Measurements from ENCODE around the gene ICA1L.

The ICA1L gene

DNA sequence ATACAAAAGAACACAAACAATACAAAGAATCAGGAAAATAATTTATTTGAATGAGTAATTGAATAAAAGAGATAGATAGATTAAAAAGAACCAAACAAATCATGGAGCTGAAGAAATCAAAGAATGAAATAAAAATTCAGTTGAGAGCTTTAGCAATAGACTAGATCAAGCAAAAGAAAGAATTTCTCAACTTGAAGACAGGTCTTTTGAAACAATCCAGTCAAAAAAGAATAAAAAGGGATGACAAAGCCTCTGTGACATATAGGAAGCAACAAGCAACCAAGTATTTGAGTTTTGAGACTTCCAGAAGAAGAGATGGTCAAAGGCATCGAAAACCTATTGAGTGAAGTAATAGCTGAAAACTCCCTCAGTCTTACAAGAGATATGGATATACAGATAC lies 128.0 kb downstream of the ICA1L start:
- Histone ChIP-seq H3K79me2 (ENCODE audit: insufficient read depth, low read length) (no peaks in the 10 kb centered on the region), H3F3A (ENCODE audit: insufficient read depth, low read length) (no peaks in the 10 kb centered on the region), H3K36me3 (ENCODE audit: insufficient read depth, low read length) (peaks cover 22% of the 10 kb centered on the region), H3K4me3 (ENCODE audit: low read depth, low read length, poor library complexity, severe bottlenecking) (no peak overlapping the region), H3K4me1 (ENCODE audit: insufficient read depth, low read length, severe bottlenecking) (no peaks in the 10 kb centered on the region), H3K27me3 (ENCODE audit: insufficient read depth, low read length) (no peaks in the 10 kb centered on the region), H4K20me1 (ENCODE audit: insufficient read depth, low read length) (no peaks in the 10 kb centered on the region), H3K9me3 (ENCODE audit: low read length) (peaks cover 16% of the 10 kb centered on the region), H3K27ac (ENCODE audit: low read depth, low read length, poor library complexity, severe bottlenecking) (no peak overlapping the region), H2AFZ (ENCODE audit: low read length) (no peak overlapping the region), H3K9me2 (ENCODE audit: low read depth, low read length) (no peaks in the 10 kb centered on the region), H3K4me2 (ENCODE audit: low read length) (no peak overlapping the region), H3K9ac (ENCODE audit: low read length) (no peak overlapping the region)
- TF ChIP-seq, protein P1, sequence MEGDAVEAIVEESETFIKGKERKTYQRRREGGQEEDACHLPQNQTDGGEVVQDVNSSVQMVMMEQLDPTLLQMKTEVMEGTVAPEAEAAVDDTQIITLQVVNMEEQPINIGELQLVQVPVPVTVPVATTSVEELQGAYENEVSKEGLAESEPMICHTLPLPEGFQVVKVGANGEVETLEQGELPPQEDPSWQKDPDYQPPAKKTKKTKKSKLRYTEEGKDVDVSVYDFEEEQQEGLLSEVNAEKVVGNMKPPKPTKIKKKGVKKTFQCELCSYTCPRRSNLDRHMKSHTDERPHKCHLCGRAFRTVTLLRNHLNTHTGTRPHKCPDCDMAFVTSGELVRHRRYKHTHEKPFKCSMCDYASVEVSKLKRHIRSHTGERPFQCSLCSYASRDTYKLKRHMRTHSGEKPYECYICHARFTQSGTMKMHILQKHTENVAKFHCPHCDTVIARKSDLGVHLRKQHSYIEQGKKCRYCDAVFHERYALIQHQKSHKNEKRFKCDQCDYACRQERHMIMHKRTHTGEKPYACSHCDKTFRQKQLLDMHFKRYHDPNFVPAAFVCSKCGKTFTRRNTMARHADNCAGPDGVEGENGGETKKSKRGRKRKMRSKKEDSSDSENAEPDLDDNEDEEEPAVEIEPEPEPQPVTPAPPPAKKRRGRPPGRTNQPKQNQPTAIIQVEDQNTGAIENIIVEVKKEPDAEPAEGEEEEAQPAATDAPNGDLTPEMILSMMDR (IDR thresholded peaks at IDR 0.05; ENCODE audit: low read length) = no peak
- no peak for TF ChIP-seq EZH2 (IDR thresholded peaks at IDR 0.05; ENCODE audit: borderline replicate concordance, low read length)

DNA sequence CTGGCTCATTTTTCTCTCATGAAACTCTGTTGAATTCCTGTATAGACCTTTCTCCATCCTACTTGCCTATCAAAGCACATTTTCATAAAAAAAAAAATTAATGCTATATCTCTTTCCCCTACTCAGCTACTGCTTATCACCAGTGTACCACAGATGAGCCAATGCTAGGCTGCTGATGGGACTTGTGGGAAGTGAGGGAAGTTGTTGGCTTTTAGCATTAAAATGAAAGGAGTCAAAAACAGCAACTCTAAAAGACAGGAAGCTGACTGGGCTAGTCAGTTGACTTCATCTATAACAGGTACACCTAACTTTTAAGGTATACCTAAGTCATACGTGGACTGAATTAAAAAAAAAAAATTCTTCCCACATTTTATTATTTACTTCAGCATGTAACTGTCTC lies 134.7 kb downstream of the ICA1L start:
- Histone ChIP-seq H3K27me3 (ENCODE audit: insufficient read depth, low read length) (no peaks in the 10 kb centered on the region), H3K4me3 (ENCODE audit: low read depth, low read length, poor library complexity, severe bottlenecking) (no peak overlapping the region), H3K4me1 (ENCODE audit: insufficient read depth, low read length, severe bottlenecking) (no peaks in the 10 kb centered on the region), H3K9me3 (ENCODE audit: low read length) (no peaks in the 10 kb centered on the region), H3K9me2 (ENCODE audit: low read depth, low read length) (no peaks in the 10 kb centered on the region), H3F3A (ENCODE audit: insufficient read depth, low read length) (peaks cover 5% of the 10 kb centered on the region; the same call in 1 of the 2 replicates), H3K9ac (ENCODE audit: low read length) (no peak overlapping the region), H3K4me2 (ENCODE audit: low read length) (no peak overlapping the region), H4K20me1 (ENCODE audit: insufficient read depth, low read length) (no peaks in the 10 kb centered on the region), H3K27ac (ENCODE audit: low read depth, low read length, poor library complexity, severe bottlenecking) (no peak overlapping the region), H3K36me3 (ENCODE audit: insufficient read depth, low read length) (peaks cover 26% of the 10 kb centered on the region), H3K79me2 (ENCODE audit: insufficient read depth, low read length) (no peaks in the 10 kb centered on the region; the same call in 1 of the 2 replicates), H2AFZ (ENCODE audit: low read length) (no peak overlapping the region)
- no peak for TF ChIP-seq EZH2 (IDR thresholded peaks at IDR 0.05; ENCODE audit: borderline replicate concordance, low read length)
- TF ChIP-seq, protein P1 (IDR thresholded peaks at IDR 0.05; ENCODE audit: low read length) = no peak

GRCh38 chr2:202726070-202726469 lies 145.5 kb downstream of the ICA1L start:
- H3K9me2 ChIP-seq (ENCODE audit: low read depth, low read length) = no peaks in the 10 kb centered on the region
- H3K27ac ChIP-seq (ENCODE audit: low read depth, low read length, poor library complexity, severe bottlenecking) = no peak overlapping the region
- H3K9me3 ChIP-seq (ENCODE audit: low read length) = no peaks in the 10 kb centered on the region
- TF ChIP-seq, protein P1 (IDR thresholded peaks at IDR 0.05; ENCODE audit: low read length) = no peak
- TF ChIP-seq EZH2 (IDR thresholded peaks at IDR 0.05; ENCODE audit: borderline replicate concordance, low read length) = no peak
- no peaks in the 10 kb centered on the region for H3K4me1 ChIP-seq (ENCODE audit: insufficient read depth, low read length, severe bottlenecking)
- no peak overlapping the region for H3K4me2 ChIP-seq (ENCODE audit: low read length)
- H3K79me2 ChIP-seq (ENCODE audit: insufficient read depth, low read length) = no peaks in the 10 kb centered on the region; the same call in 1 of the 2 replicates
- no peaks in the 10 kb centered on the region for H3F3A ChIP-seq (ENCODE audit: insufficient read depth, low read length)
- H3K27me3 ChIP-seq (ENCODE audit: insufficient read depth, low read length) = no peaks in the 10 kb centered on the region
- no peaks in the 10 kb centered on the region for H4K20me1 ChIP-seq (ENCODE audit: insufficient read depth, low read length)
- no peak overlapping the region for H3K9ac ChIP-seq (ENCODE audit: low read length)
- no peak overlapping the region for H3K4me3 ChIP-seq (ENCODE audit: low read depth, low read length, poor library complexity, severe bottlenecking)
- H2AFZ ChIP-seq (ENCODE audit: low read length) = no peak overlapping the region
- peaks cover 22% of the 10 kb centered on the region for H3K36me3 ChIP-seq (ENCODE audit: insufficient read depth, low read length)
